HepG2 (cell line): ENCODE results near the gene RIMBP2.

Experiments used
- CREM ChIP-seq, 2 experiments: sonication (generic) in 1 of 2; formaldehyde crosslinking in 1 of 2; IDR thresholded peaks; 2 replicates each; pipeline versions ENCODE4 v1.4.0 to v1.6.1; 2016 to 2020; ENCODE audit warnings: antibody characterized with exemption in 1 of 2, mild to moderate bottlenecking in 1 of 2, missing genetic modification reagents in 1 of 2
- JUND ChIP-seq: sonication (generic); formaldehyde crosslinking; IDR thresholded peaks from 2 replicates; pipeline ENCODE4 v1.8.0; 2022; ENCODE audit warnings: mild to moderate bottlenecking, missing genetic modification reagents
- KAT7 ChIP-seq: IDR thresholded peaks from 2 replicates; pipeline ENCODE4 v1.6.1; 2018; ENCODE audit warnings: borderline replicate concordance, missing compliant biosample characterization
- MIER2 ChIP-seq: IDR thresholded peaks from 2 replicates; pipeline ENCODE4 v1.6.1; 2016; ENCODE audit warnings: missing biosample characterization, missing genetic modification reagents
- SMC3 ChIP-seq: IDR thresholded peaks from 2 replicates; pipeline ENCODE4 v1.6.1; 2011; ENCODE audit warnings: low read length, improper control_type of control experiment
- STAG1 ChIP-seq: sonication (generic); formaldehyde crosslinking; IDR thresholded peaks from 2 replicates; pipeline ENCODE4 v1.4.0; 2020; ENCODE audit warnings: missing genetic modification reagents
- TAF1 ChIP-seq: sonication (generic); formaldehyde crosslinking; IDR thresholded peaks from 2 replicates; pipeline ENCODE4 v1.4.0; 2020; ENCODE audit warnings: missing genetic modification reagents
- YY1 ChIP-seq: IDR thresholded peaks from 2 replicates; pipeline ENCODE4 v1.6.1; 2011; ENCODE audit warnings: low read length, low read depth, moderate library complexity, mild to moderate bottlenecking; ENCODE audit not compliant: insufficient read depth, insufficient replicate concordance
- ZNF17 ChIP-seq: sonication (generic); formaldehyde crosslinking; IDR thresholded peaks from 2 replicates; pipeline ENCODE4 v1.5.0; 2020; ENCODE audit warnings: mild to moderate bottlenecking, missing genetic modification reagents
- ZNF263 ChIP-seq: sonication (generic); formaldehyde crosslinking; IDR thresholded peaks from 2 replicates; pipeline ENCODE4 v1.4.0; 2020; ENCODE audit warnings: missing genetic modification reagents
- ZNF432 ChIP-seq: sonication (generic); formaldehyde crosslinking; IDR thresholded peaks from 2 replicates; pipeline ENCODE4 v1.5.0; 2020; ENCODE audit warnings: missing genetic modification reagents, mild to moderate bottlenecking, borderline replicate concordance
- TF ChIP-seq, protein P1 (sequence below): sonication (generic); formaldehyde crosslinking; IDR thresholded peaks from 2 replicates; pipeline ENCODE4 v1.4.0; 2020; ENCODE audit warnings: missing genetic modification reagents
- TF ChIP-seq, protein P2 (sequence below): sonication (generic); formaldehyde crosslinking; IDR thresholded peaks from 2 replicates; pipeline ENCODE4 v1.4.0; 2020; ENCODE audit warnings: missing genetic modification reagents
- TF ChIP-seq, protein P3 (sequence below): sonication (generic); formaldehyde crosslinking; IDR thresholded peaks from 2 replicates; pipeline ENCODE4 v1.5.0; 2020; ENCODE audit warnings: mild to moderate bottlenecking, missing genetic modification reagents, moderate library complexity

DNA sequence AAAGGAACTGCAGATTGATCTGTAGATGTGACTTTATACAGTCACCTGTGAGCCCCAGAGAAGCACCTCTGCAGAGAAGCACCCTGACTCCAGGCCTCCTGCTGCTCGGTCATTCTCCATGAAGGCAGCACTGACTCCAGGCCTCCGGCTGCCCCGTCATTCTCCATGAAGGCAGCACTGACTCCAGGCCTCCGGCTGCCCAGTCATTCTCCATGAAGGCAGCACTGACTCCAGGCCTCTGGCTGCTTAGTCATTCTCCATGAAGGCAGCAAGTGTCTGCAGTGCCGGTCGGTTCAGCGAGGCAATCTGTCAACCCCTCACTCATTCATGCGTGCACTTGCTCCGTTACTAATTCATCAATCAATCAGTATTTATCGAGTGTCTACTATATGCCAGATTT is 218.1 kb downstream of the RIMBP2 start:
- no peak for TF ChIP-seq CREM (IDR thresholded peaks at IDR 0.05)
- TF ChIP-seq CREM (CRISPR knock-in tag; IDR thresholded peaks at IDR 0.05) = no peak
- no peak for TF ChIP-seq ZNF432 (CRISPR knock-in tag)
- TF ChIP-seq, protein P1, sequence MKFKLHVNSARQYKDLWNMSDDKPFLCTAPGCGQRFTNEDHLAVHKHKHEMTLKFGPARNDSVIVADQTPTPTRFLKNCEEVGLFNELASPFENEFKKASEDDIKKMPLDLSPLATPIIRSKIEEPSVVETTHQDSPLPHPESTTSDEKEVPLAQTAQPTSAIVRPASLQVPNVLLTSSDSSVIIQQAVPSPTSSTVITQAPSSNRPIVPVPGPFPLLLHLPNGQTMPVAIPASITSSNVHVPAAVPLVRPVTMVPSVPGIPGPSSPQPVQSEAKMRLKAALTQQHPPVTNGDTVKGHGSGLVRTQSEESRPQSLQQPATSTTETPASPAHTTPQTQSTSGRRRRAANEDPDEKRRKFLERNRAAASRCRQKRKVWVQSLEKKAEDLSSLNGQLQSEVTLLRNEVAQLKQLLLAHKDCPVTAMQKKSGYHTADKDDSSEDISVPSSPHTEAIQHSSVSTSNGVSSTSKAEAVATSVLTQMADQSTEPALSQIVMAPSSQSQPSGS (CRISPR knock-in tag) = no peak
- no peak for TF ChIP-seq ZNF263 (CRISPR knock-in tag)
- no peak for TF ChIP-seq KAT7 (CRISPR knock-in tag)
- TF ChIP-seq, protein P2, sequence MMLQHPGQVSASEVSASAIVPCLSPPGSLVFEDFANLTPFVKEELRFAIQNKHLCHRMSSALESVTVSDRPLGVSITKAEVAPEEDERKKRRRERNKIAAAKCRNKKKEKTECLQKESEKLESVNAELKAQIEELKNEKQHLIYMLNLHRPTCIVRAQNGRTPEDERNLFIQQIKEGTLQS (CRISPR knock-in tag) = no peak
- TF ChIP-seq STAG1 (CRISPR knock-in tag) = no peak
- no peak for TF ChIP-seq YY1
- no peak for TF ChIP-seq MIER2 (CRISPR knock-in tag)
- TF ChIP-seq ZNF17 (CRISPR knock-in tag) = no peak
- TF ChIP-seq, protein P3, sequence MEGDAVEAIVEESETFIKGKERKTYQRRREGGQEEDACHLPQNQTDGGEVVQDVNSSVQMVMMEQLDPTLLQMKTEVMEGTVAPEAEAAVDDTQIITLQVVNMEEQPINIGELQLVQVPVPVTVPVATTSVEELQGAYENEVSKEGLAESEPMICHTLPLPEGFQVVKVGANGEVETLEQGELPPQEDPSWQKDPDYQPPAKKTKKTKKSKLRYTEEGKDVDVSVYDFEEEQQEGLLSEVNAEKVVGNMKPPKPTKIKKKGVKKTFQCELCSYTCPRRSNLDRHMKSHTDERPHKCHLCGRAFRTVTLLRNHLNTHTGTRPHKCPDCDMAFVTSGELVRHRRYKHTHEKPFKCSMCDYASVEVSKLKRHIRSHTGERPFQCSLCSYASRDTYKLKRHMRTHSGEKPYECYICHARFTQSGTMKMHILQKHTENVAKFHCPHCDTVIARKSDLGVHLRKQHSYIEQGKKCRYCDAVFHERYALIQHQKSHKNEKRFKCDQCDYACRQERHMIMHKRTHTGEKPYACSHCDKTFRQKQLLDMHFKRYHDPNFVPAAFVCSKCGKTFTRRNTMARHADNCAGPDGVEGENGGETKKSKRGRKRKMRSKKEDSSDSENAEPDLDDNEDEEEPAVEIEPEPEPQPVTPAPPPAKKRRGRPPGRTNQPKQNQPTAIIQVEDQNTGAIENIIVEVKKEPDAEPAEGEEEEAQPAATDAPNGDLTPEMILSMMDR (CRISPR knock-in tag) = no peak
- no peak for TF ChIP-seq SMC3
- TF ChIP-seq TAF1 = no peak
- TF ChIP-seq JUND (CRISPR knock-in tag) = no peak
